ENCODE results near the gene YIPF3. TPM values are rescaled to one million over a fixed set of nuclear protein-coding genes. Genes with fewer than 3 reads are reported as not detected.
"Not testable (repeated sequence)": the region's sequence is repeated elsewhere in the genome, so short reads cannot be mapped to it uniquely, and the experiment has no call there.

The YIPF3 gene
- total RNA-seq, 1 donor from 2014 or later, result 102 TPM

GRCh38 chr6:43468748-43469681 is 47.7 kb downstream of the YIPF3 start:
- H3K4me3 ChIP-seq, result peak overlapping the region; percentile 10
- no peak overlapping the region for H3K9ac ChIP-seq
- H3K36me3 ChIP-seq, result no peaks in the 10 kb centered on the region
- H3F3A ChIP-seq (ENCODE audit: low read depth), result peaks cover 11% of the 10 kb centered on the region
- no peak overlapping the region for H3K27ac ChIP-seq
- Mint-ChIP-seq H3K9me3 (no peaks in the 10 kb centered on the region), H3K4me3 (no peak overlapping the region), H3K27ac (peak overlapping the region; percentile 81), H3K36me3 (no peaks in the 10 kb centered on the region), H3K4me1 (peaks cover 4% of the 10 kb centered on the region), H3K27me3 (ENCODE audit: insufficient read depth, low read depth) (peaks cover 9% of the 10 kb centered on the region)
- peak; percentile 58 for DNase-seq (ENCODE audit: low spot score)
- H4K20me1 ChIP-seq (ENCODE audit: low read depth), result no peaks in the 10 kb centered on the region
- no peak for TF ChIP-seq EZH2 (IDR thresholded peaks at IDR 0.05)
- no peak for TF ChIP-seq EZH2phosphoT487 (IDR thresholded peaks at IDR 0.05)
- no peak for TF ChIP-seq CTCF (IDR thresholded peaks at IDR 0.05)
- no peaks in the 10 kb centered on the region for H3K79me2 ChIP-seq (ENCODE audit: low read depth)
- H3K4me1 ChIP-seq, result peaks cover 13% of the 10 kb centered on the region
- H2AFZ ChIP-seq (replicated peaks), result peak overlapping the region; percentile 94
- no peaks in the 10 kb centered on the region for H3K27me3 ChIP-seq
- H3K9me3 ChIP-seq (ENCODE audit: low read depth), result no peaks in the 10 kb centered on the region
- H3K4me2 ChIP-seq, result peak overlapping the region; percentile 52

- Histone ChIP-seq H3F3A (ENCODE audit: low read depth) (peaks cover 11% of the 10 kb centered on the region), H3K4me1 (peaks cover 13% of the 10 kb centered on the region), H3K36me3 (no peaks in the 10 kb centered on the region), H3K27me3 (peaks cover 3% of the 10 kb centered on the region), H2AFZ (replicated peaks) (peak overlapping the region; percentile 94), H3K4me3 (no peak overlapping the region), H3K27ac (no peak overlapping the region), H4K20me1 (ENCODE audit: low read depth) (no peaks in the 10 kb centered on the region), H3K9ac (no peak overlapping the region), H3K79me2 (ENCODE audit: low read depth) (no peaks in the 10 kb centered on the region), H3K4me2 (no peak overlapping the region), H3K9me3 (ENCODE audit: low read depth) (no peaks in the 10 kb centered on the region)
- TF ChIP-seq EZH2 (IDR thresholded peaks at IDR 0.05) (no peak), EZH2phosphoT487 (IDR thresholded peaks at IDR 0.05) (no peak), CTCF (IDR thresholded peaks at IDR 0.05) (no peak)
- Mint-ChIP-seq H3K27ac (no peak overlapping the region), H3K4me3 (no peak overlapping the region), H3K36me3 (no peaks in the 10 kb centered on the region), H3K27me3 (ENCODE audit: insufficient read depth, low read depth) (peaks cover 9% of the 10 kb centered on the region), H3K9me3 (no peaks in the 10 kb centered on the region), H3K4me1 (peaks cover 4% of the 10 kb centered on the region)
- no peak for DNase-seq (ENCODE audit: low spot score)
Measured at GRCh38 chr6:43468240-43468639, 48.5 kb downstream of the YIPF3 start.

GRCh38 chr6:43467752-43468151 is 49.0 kb downstream of the YIPF3 start:
- H3K36me3 ChIP-seq, result no peaks in the 10 kb centered on the region
- H3K9ac ChIP-seq, result no peak overlapping the region
- H2AFZ ChIP-seq (replicated peaks), result no peak overlapping the region
- DNase-seq (ENCODE audit: low spot score), result no peak
- H3K4me1 ChIP-seq, result peaks cover 13% of the 10 kb centered on the region
- no peak overlapping the region for H3K4me3 ChIP-seq
- no peaks in the 10 kb centered on the region for H3K9me3 Mint-ChIP-seq
- TF ChIP-seq EZH2 (IDR thresholded peaks at IDR 0.05), result no peak
- H3K27ac ChIP-seq, result no peak overlapping the region
- H3F3A ChIP-seq (ENCODE audit: low read depth), result peaks cover 11% of the 10 kb centered on the region
- peaks cover 9% of the 10 kb centered on the region for H3K27me3 Mint-ChIP-seq (ENCODE audit: insufficient read depth, low read depth)
- peaks cover 4% of the 10 kb centered on the region for H3K27me3 ChIP-seq
- no peaks in the 10 kb centered on the region for H4K20me1 ChIP-seq (ENCODE audit: low read depth)
- no peak overlapping the region for H3K4me2 ChIP-seq
- peak overlapping the region; percentile 30 for H3K4me3 Mint-ChIP-seq
- H3K27ac Mint-ChIP-seq, result peak overlapping the region; percentile 9
- H3K4me1 Mint-ChIP-seq, result peaks cover 4% of the 10 kb centered on the region
- H3K9me3 ChIP-seq (ENCODE audit: low read depth), result no peaks in the 10 kb centered on the region
- no peaks in the 10 kb centered on the region for H3K36me3 Mint-ChIP-seq
- H3K79me2 ChIP-seq (ENCODE audit: low read depth), result no peaks in the 10 kb centered on the region

GRCh38 chr6:43467265-43467664 is 49.5 kb downstream of the YIPF3 start:
- H3K27ac ChIP-seq; H3K4me1 Mint-ChIP-seq; H3K36me3 Mint-ChIP-seq; H3K9ac ChIP-seq; DNase-seq (ENCODE audit: low spot score); H2AFZ ChIP-seq (replicated peaks); H3K27me3 Mint-ChIP-seq (ENCODE audit: insufficient read depth, low read depth); H3K4me2 ChIP-seq; H3K36me3 ChIP-seq; H3K4me3 ChIP-seq; H4K20me1 ChIP-seq (ENCODE audit: low read depth); H3K9me3 ChIP-seq (ENCODE audit: low read depth); H3K27ac Mint-ChIP-seq; H3K9me3 Mint-ChIP-seq; H3K27me3 ChIP-seq; H3K4me3 Mint-ChIP-seq; H3K79me2 ChIP-seq (ENCODE audit: low read depth): not testable (repeated sequence)
- Histone ChIP-seq H3K4me1 (peaks cover 13% of the 10 kb centered on the region), H3F3A (ENCODE audit: low read depth) (peaks cover 11% of the 10 kb centered on the region)

Data from neural progenitor cell (in vitro differentiated cells).